ENCODE results near the gene CYP3A7.
"Not testable (repeated sequence)": the region's sequence is repeated elsewhere in the genome, so short reads cannot be mapped to it uniquely, and the experiment has no call there.

The CYP3A7 gene

GRCh38 chr7:99741441-99741795 is 6.4 kb upstream of the CYP3A7 start:
- DNase-seq (ENCODE audit: low read depth), result no peak

GRCh38 chr7:99740573-99741440 is 5.8 kb upstream of the CYP3A7 start:
- DNase-seq (ENCODE audit: low read depth), result no peak

GRCh38 chr7:99739699-99740572 is 4.9 kb upstream of the CYP3A7 start:
- no peak for DNase-seq (ENCODE audit: low read depth)

GRCh38 chr7:99737726-99738125 is 2.7 kb upstream of the CYP3A7 start:
- DNase-seq (ENCODE audit: low read depth), result no peak

GRCh38 chr7:99736667-99737066 is 1.7 kb upstream of the CYP3A7 start:
- not testable (repeated sequence) for DNase-seq (ENCODE audit: low read depth)

GRCh38 chr7:99733448-99733847 is 1.5 kb downstream of the CYP3A7 start:
- no peak for DNase-seq (ENCODE audit: low read depth)

- no peak for DNase-seq (ENCODE audit: low read depth)
Observed at GRCh38 chr7:99733003-99733402, 2.0 kb downstream of the CYP3A7 start.

- no peak for DNase-seq (ENCODE audit: low read depth)
Observed at GRCh38 chr7:99731638-99732374, 3.2 kb downstream of the CYP3A7 start.

GRCh38 chr7:99730992-99731391 is 4.0 kb downstream of the CYP3A7 start:
- DNase-seq (ENCODE audit: low read depth), result no peak

GRCh38 chr7:99730238-99730810 is 4.7 kb downstream of the CYP3A7 start:
- DNase-seq (ENCODE audit: low read depth), result no peak

- DNase-seq (ENCODE audit: low read depth), result no peak
Observed at GRCh38 chr7:99729486-99730237, 5.3 kb downstream of the CYP3A7 start.

GRCh38 chr7:99728615-99729014 is 6.4 kb downstream of the CYP3A7 start:
- no peak for DNase-seq (ENCODE audit: low read depth)

- DNase-seq (ENCODE audit: low read depth), result not testable (repeated sequence)
Observed at GRCh38 chr7:99723201-99723600, 11.8 kb downstream of the CYP3A7 start.

GRCh38 chr7:99720800-99721595 is 14.0 kb downstream of the CYP3A7 start:
- DNase-seq (ENCODE audit: low read depth), result no peak

GRCh38 chr7:99719996-99720769 is 14.8 kb downstream of the CYP3A7 start:
- no peak for DNase-seq (ENCODE audit: low read depth)

GRCh38 chr7:99713995-99714570 is 20.9 kb downstream of the CYP3A7 start:
- DNase-seq (ENCODE audit: low read depth), result no peak

GRCh38 chr7:99709838-99710578 is 25.0 kb downstream of the CYP3A7 start:
- DNase-seq (ENCODE audit: low read depth), result no peak

- DNase-seq (ENCODE audit: low read depth), result no peak
Observed at GRCh38 chr7:99709260-99709659, 25.7 kb downstream of the CYP3A7 start.

GRCh38 chr7:99707096-99707495 is 27.9 kb downstream of the CYP3A7 start:
- no peak for DNase-seq (ENCODE audit: low read depth)

All from activated T-helper 1 cell treated with Interleukin-2 at 50 U/mL for 16 hours (primary cell).